Upper lobe of left lung (tissue), 4 donors: ENCODE results near the gene GCNT3.

Experiments used
- CTCF ChIP-seq, 6 experiments: fragments of 450-650 bp in 4 of 6; fragments of 200-600 bp in 2 of 6; sonication (generic) in 2 of 6; IDR thresholded peaks; one replicate each; pipeline ENCODE4 v1.5.1; 2016 to 2019; ENCODE audit warnings: antibody characterized with exemption in 6 of 6
- EP300 ChIP-seq, 4 donors: sonication (generic); formaldehyde crosslinking; IDR thresholded peaks; one replicate each; pipeline ENCODE4 v1.5.1; 2017; ENCODE audit warnings: antibody characterized with exemption in 4 of 4, control low read depth in 2 of 4
- POLR2A ChIP-seq, 4 donors: fragments of 450-650 bp; IDR thresholded peaks; one replicate each; pipeline ENCODE4 v1.5.1; 2016 to 2017; ENCODE audit warnings: antibody characterized with exemption in 4 of 4, mild to moderate bottlenecking in 2 of 4

DNA sequence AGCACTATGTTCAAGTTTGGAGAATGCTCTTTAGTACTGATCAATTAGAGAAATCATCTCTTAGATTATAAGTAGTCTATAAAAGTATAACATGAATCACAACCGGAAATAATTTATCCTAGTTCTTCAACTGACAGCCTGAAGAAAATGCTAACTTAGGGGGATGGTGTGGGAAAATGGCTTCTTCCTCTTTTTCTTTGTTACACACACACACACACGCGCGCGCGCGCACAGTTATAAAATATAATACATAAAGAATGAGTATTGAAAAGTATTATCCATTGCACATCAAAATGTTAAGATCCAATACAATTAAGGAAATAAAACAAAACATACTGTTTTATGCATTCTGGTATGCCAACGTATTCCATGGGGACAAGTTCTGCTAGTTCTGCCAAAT, 57.0 kb downstream of the GCNT3 start:
- no peak for TF ChIP-seq POLR2A (IDR thresholded peaks at IDR 0.05)
- no peak for TF ChIP-seq CTCF (IDR thresholded peaks at IDR 0.05)
- no peak for TF ChIP-seq EP300 (IDR thresholded peaks at IDR 0.05)
